GM18526 (cell line): ENCODE results near the gene PRR7.

ENCODE experiments used
- POLR2A ChIP-seq: IDR thresholded peaks from 3 replicates; pipeline ENCODE4 v1.6.1; 2011; ENCODE audit not compliant: insufficient read length; ENCODE audit errors: extremely low read depth

Gene PRR7

GRCh38 chr5:177419046-177419445 is 27.6 kb upstream of the PRR7 start:
- no peak for TF ChIP-seq POLR2A

GRCh38 chr5:177421062-177421798 is 25.4 kb upstream of the PRR7 start:
- no peak for TF ChIP-seq POLR2A

GRCh38 chr5:177423671-177424070 is 22.9 kb upstream of the PRR7 start:
- TF ChIP-seq POLR2A: no peak

- TF ChIP-seq POLR2A: no peak
Observed at GRCh38 chr5:177425196-177425800, 21.3 kb upstream of the PRR7 start.

GRCh38 chr5:177425801-177426565 is 20.6 kb upstream of the PRR7 start:
- peak; percentile 88 for TF ChIP-seq POLR2A

GRCh38 chr5:177426566-177427210 is 19.9 kb upstream of the PRR7 start, which contains the start of gene GRK6:
Gene GRK6, plus strand, starts transcription at chr5:177426676. Its CDS starts 170 bp downstream, at chr5:177426846.
- TF ChIP-seq POLR2A: peak; percentile 53

- no peak for TF ChIP-seq POLR2A
Observed at GRCh38 chr5:177427211-177427822, 19.3 kb upstream of the PRR7 start.

GRCh38 chr5:177427919-177428573 is 18.6 kb upstream of the PRR7 start:
- no peak for TF ChIP-seq POLR2A

- TF ChIP-seq POLR2A: no peak
Observed at GRCh38 chr5:177428574-177429217, 17.9 kb upstream of the PRR7 start.

- TF ChIP-seq POLR2A: peak; percentile 36
Observed at GRCh38 chr5:177429248-177430040, 17.2 kb upstream of the PRR7 start.

GRCh38 chr5:177430140-177430951 is 16.3 kb upstream of the PRR7 start:
- TF ChIP-seq POLR2A: no peak

- TF ChIP-seq POLR2A: no peak
Observed at GRCh38 chr5:177430972-177431316, 15.7 kb upstream of the PRR7 start.
